Prostate gland (tissue), 2 donors: Measurements from ENCODE around the gene TMEM9B. TPM values are rescaled to one million over a fixed set of nuclear protein-coding genes. Genes with fewer than 3 reads are reported as not detected.
"Not testable (repeated sequence)": the region's sequence is repeated elsewhere in the genome, so short reads cannot be mapped to it uniquely, and the experiment has no call there.

Experiments used
- DNase-seq: peaks from one replicate; pipeline ENCODE4 v3.0.0-alpha.2; 2019; ENCODE audit warnings: low spot score
- H3K27ac ChIP-seq, 2 donors: fragments of 200-600 bp; sonication (generic); 2 replicates each; pipeline ENCODE4 v1.5.1; 2017 to 2019
- H3K27me3 ChIP-seq: fragments of 200-600 bp; sonication (generic); replicated peaks from 2 replicates; pipeline ENCODE4 v1.5.1; 2019; ENCODE audit not compliant: insufficient read depth
- H3K36me3 ChIP-seq, 2 donors: fragments of 200-600 bp; sonication (generic); 1 replicate in 1 of 2; 2 replicates in 1 of 2; pipeline versions ENCODE4 v1.5.1 to v1.8.1; 2017 to 2019
- H3K4me1 ChIP-seq: fragments of 200-600 bp; sonication (generic); replicated peaks from 2 replicates; pipeline ENCODE4 v1.5.1; 2019
- H3K4me3 ChIP-seq, 2 donors: fragments of 200-600 bp; sonication (generic); 2 replicates each; pipeline ENCODE4 v1.5.1; 2017 to 2019
- H3K9me3 ChIP-seq: fragments of 200-600 bp; sonication (generic); 2 replicates; pipeline ENCODE4 v1.5.1; 2017
- CTCF ChIP-seq, 4 experiments: fragments of 200-600 bp in 2 of 4; fragments of 450-650 bp in 2 of 4; sonication (generic) in 2 of 4; IDR thresholded peaks; 1 replicate in 3 of 4; 2 replicates in 1 of 4; pipeline ENCODE4 v1.5.1; 2016 to 2019; ENCODE audit warnings: antibody characterized with exemption in 4 of 4, mild to moderate bottlenecking in 2 of 4, moderate library complexity in 2 of 4
- POLR2A ChIP-seq: fragments of 450-650 bp; IDR thresholded peaks from one replicate; pipeline ENCODE4 v1.6.1; 2016; ENCODE audit warnings: antibody characterized with exemption, mild to moderate bottlenecking
- POLR2AphosphoS5 ChIP-seq: sonication (generic); formaldehyde crosslinking; IDR thresholded peaks from one replicate; pipeline ENCODE4 v1.6.1; 2017; ENCODE audit warnings: antibody characterized with exemption
- WGBS: methylation state at CpG from one replicate; pipeline ENCODE4 v1.1.5; 2018; 5-methylcytosine and 5-hydroxymethylcytosine counted together
- intact Hi-C: fragments of 100-400 bp; cut with DNase I; formaldehyde crosslinking; loops from one replicate; pipeline ENCODE4 v1.14.2; 2022
- total RNA-seq, 2 donors: library from RNA; depleted of rRNA; stranded (reverse); fragments of >200 nt; gene quantifications; one replicate each; pipeline ENCODE4 v1.1.0, GENCODE V29; 2016

TMEM9B gene
- total RNA-seq, 2 donors from 2014 or later: 51.3 to 58.9 TPM

- TF ChIP-seq POLR2AphosphoS5 (no peak), CTCF (IDR thresholded peaks at IDR 0.05) (no peak), POLR2A (no peak)
- H3K4me1 ChIP-seq: no peaks in the 10 kb centered on the region
- H3K27me3 ChIP-seq: no peaks in the 10 kb centered on the region
- intact Hi-C loops: no loop called here
- H3K9me3 ChIP-seq: no peaks in the 10 kb centered on the region
- no peak for DNase-seq
- no peak overlapping the region for H3K27ac ChIP-seq
- 84% methylated on average over 2 of the region's 2 CpGs for WGBS
- H3K36me3 ChIP-seq: no peaks in the 10 kb centered on the region
- H3K4me3 ChIP-seq: no peak overlapping the region
These were observed 23.2 kb upstream of the TMEM9B start for GRCh38 chr11:8987446-8987845.

GRCh38 chr11:8986772-8987171 lies 22.5 kb upstream of the TMEM9B start:
- DNase-seq, intact Hi-C loops, H3K36me3 ChIP-seq, H3K9me3 ChIP-seq, H3K27me3 ChIP-seq, H3K4me1 ChIP-seq, H3K4me3 ChIP-seq, H3K27ac ChIP-seq: not testable (repeated sequence)
- WGBS: 94% methylated on average over 6 of the region's 6 CpGs

- DNase-seq: no peak
- WGBS: 95% methylated on average over 5 of the region's 5 CpGs
- Histone ChIP-seq H3K4me1 (no peaks in the 10 kb centered on the region), H3K27ac (no peak overlapping the region), H3K27me3 (no peaks in the 10 kb centered on the region), H3K36me3 (no peaks in the 10 kb centered on the region), H3K4me3 (no peak overlapping the region), H3K9me3 (no peaks in the 10 kb centered on the region)
- TF ChIP-seq CTCF (IDR thresholded peaks at IDR 0.05) (no peak), POLR2AphosphoS5 (no peak)
- intact Hi-C loops: no loop called here
These were observed 21.2 kb upstream of the TMEM9B start for GRCh38 chr11:8985462-8985861.

- no peaks in the 10 kb centered on the region for H3K4me1 ChIP-seq
- TF ChIP-seq POLR2A: no peak
- no peak for TF ChIP-seq CTCF (IDR thresholded peaks at IDR 0.05)
- no peak for TF ChIP-seq POLR2AphosphoS5
- H3K36me3 ChIP-seq: no peaks in the 10 kb centered on the region
- no peak overlapping the region for H3K27ac ChIP-seq
- no peaks in the 10 kb centered on the region for H3K9me3 ChIP-seq
- H3K4me3 ChIP-seq: no peak overlapping the region
- DNase-seq: no peak
- intact Hi-C loops: no loop called here
- 87% methylated on average over 2 of the region's 2 CpGs for WGBS
- H3K27me3 ChIP-seq: no peaks in the 10 kb centered on the region
These were observed 19.3 kb upstream of the TMEM9B start for GRCh38 chr11:8983552-8983951.

- DNase-seq: no peak
- no peaks in the 10 kb centered on the region for H3K27me3 ChIP-seq
- intact Hi-C loops: no loop called here
- TF ChIP-seq CTCF (IDR thresholded peaks at IDR 0.05): no peak
- TF ChIP-seq POLR2A: no peak
- TF ChIP-seq POLR2AphosphoS5: no peak
- H3K27ac ChIP-seq: no peak overlapping the region
- H3K4me1 ChIP-seq: no peaks in the 10 kb centered on the region
- no peaks in the 10 kb centered on the region for H3K36me3 ChIP-seq
- H3K4me3 ChIP-seq: no peak overlapping the region
- no peaks in the 10 kb centered on the region for H3K9me3 ChIP-seq
- WGBS: 76% methylated on average over 3 of the region's 3 CpGs
These were observed 16.2 kb upstream of the TMEM9B start for GRCh38 chr11:8980485-8980884.

- intact Hi-C loops, H3K36me3 ChIP-seq, H3K4me1 ChIP-seq, H3K4me3 ChIP-seq, H3K27me3 ChIP-seq, DNase-seq, H3K27ac ChIP-seq, H3K9me3 ChIP-seq: not testable (repeated sequence)
- 91% methylated on average over 5 of the region's 7 CpGs for WGBS
These were observed 15.1 kb upstream of the TMEM9B start for GRCh38 chr11:8979365-8979764.
